Putamen (tissue), 1 donor: Measurements from ENCODE around the gene GALNS.
A peak's percentile ranks its signal among the peaks of the same experiment; 100 is the strongest.

Source experiments
- DNase-seq: peaks from one replicate; pipeline ENCODE4 v3.0.0-alpha.2; 2016; ENCODE audit warnings: low spot score

Gene GALNS

GRCh38 chr16:88875703-88876234 lies 19.0 kb upstream of the GALNS start:
- no peak for DNase-seq

GRCh38 chr16:88874938-88875599 lies 18.3 kb upstream of the GALNS start:
- no peak for DNase-seq

DNA sequence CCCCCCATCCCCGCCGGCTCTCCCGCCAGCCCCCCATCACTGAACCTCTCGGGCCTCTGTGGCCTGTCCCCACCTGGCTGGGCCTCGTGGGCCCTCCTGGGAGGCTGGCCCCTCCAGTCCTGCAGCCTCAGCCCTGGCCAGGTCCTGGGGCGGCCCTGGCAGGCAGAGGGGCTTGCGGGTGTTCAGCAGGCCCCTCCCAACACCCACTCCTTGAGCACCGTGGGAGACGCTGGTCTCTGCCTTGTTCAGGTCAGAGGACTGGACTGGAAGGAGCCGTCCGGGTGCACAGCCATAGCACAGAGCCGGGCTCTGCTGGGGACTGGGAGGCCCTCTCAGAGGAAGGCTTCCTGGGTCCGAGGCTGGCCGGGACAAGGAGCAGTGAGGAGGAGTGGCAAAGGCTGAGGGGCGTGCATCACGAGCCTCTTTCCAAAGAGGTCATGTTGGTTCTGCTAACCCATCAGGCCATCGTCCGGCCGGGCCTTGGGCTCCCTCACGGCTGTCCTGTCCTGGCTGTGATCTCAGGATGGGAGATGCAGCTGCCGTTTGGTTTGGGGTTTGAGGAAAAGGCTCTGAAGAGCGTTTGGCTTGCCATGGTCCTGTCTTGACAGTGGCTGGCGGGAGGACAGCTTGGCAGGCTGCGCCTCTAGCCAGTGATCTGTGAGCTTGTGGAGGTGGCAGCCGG lies 16.0 kb upstream of the GALNS start:
- no peak for DNase-seq

DNA sequence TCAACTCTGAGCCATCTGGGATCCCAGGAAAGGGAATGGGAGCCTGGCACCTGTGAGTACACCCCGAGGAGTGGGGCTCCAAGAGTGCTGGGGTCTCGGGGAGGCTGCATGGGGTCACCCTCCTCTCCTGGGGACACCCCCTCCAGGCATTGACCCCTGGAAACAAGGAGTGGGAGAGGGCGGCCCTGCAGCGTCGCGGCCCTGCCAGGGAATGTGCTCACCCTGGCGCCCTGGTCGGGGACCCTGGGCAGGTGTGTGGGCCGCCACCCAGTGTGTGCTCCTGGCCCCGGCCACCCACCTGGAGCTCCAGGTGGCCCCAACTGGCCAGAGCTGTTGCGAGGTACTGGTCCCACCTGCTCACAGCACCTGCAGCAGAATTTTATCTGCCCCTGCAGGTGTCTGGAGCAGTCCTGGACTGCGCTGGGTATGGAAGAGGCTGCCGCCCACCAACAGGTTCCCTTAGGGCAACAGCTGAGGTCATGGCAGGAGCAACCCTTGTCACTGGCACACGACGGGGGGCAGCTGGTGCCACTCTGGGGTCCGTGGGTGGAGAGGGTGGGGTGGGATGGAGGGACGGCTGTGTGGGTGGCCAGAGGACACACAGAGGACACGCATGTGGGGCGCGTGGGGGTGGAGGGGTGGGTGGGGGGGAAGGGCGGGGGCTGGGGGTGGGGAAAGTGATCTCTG lies 15.1 kb upstream of the GALNS start:
- DNase-seq: no peak

DNA sequence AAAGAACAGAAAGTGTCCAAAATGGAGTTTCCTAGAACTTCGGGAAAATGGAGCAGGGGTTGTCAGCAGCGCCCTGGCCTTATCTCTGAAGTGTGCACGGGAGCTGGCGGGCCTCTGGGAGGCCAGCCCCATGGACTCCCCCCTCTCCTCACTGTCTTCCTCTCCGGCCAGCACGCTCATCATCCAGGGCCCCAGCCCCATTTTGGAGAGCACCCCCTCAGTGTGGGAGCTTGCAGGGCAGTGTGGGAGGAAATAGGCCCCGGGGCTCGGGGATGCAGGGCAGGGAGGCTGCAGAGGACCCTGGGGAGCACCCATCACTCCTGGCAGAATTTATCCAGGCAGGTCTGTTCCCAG lies 14.6 kb upstream of the GALNS start:
- DNase-seq: no peak

- DNase-seq: no peak
These were observed 14.0 kb upstream of the GALNS start for GRCh38 chr16:88870608-88871348.

- DNase-seq: no peak
These were observed 12.9 kb upstream of the GALNS start for GRCh38 chr16:88869673-88869980.

GRCh38 chr16:88868974-88869672 lies 12.4 kb upstream of the GALNS start:
- no peak for DNase-seq

DNA sequence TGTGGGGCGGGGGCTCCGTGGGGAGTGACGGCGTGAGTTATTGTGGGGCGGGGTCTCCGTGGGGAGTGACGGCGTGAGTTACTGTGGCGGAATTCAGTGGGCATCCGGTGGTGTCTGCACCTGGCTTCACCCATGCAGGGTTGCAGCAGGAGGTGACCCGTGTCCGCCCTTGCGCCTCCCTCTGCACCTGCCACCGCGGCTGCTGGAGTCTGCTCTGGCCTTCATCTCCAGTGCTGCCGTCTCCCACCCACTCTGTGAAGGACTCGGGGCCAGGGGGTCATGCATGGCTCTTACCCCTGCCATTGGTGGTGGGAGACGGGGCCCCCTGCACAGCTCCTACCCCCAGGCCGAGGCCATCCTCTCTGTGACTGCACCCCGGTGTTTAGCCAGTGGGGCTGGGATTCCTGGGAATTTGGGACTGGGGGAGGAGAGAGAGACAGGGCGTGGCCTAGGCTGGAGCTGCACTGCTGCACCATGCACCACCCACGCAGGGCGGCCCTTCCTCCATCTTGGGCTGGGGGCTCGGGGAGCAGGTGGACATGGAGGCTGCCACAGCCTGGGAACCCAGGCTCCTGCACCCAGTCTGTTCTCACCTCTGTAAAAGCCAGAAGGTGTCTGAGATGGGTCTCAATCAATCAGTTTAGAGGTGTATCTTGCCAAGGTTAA lies 11.0 kb upstream of the GALNS start:
- no peak for DNase-seq

- DNase-seq: no peak
These were observed 9.6 kb upstream of the GALNS start, which contains the start of gene PABPN1L for GRCh38 chr16:88866151-88866920. PABPN1L (minus strand) TSS chr16:88866660; CDS start chr16:88866606, 54 bp downstream.

DNA sequence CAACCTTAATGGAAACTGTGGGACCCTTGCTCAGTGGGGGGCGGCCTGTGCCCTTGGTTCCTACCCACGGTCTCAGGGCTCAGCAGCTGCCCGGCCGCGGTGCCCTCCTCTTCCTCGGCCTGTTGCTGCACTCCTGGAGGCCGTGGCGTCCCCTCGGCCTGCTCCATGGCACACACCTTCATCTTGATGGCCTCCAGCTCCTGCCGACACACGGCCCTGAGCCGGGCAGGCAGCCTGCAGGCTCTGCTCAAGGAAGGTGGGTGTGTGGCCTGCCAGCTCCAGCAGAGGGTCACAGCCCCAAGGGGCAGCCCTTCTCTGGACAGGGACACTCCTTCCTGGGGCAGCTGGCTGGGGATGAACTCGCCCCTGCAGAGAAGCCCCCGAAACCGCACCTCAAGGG lies 9.0 kb upstream of the GALNS start:
- no peak for DNase-seq

- DNase-seq: no peak
These were observed 8.6 kb upstream of the GALNS start for GRCh38 chr16:88865310-88865709.

DNA sequence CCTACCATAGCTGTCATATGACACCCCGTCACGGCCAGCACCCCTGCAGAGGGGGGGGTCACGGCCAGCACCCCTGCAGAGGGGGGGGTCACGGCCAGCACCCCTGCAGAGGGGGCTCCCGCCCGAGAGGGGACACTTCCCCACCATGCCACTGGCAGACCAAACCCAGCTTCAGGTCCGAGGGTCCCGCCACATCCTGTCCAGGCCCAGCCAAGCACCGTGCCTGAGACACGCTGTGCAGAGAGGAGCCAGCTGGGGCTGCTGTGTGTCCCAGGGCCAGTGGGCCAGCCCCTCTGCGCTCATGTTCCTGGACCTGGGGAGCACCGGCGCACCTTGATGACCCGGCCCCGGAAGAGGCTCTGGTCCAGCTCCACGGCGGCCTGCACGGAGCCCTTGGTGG lies 7.8 kb upstream of the GALNS start:
- no peak for DNase-seq

- DNase-seq: no peak
These were observed 7.4 kb upstream of the GALNS start for GRCh38 chr16:88864099-88864498.

- DNase-seq: no peak
These were observed 6.7 kb upstream of the GALNS start for GRCh38 chr16:88863426-88863825.

- DNase-seq: no peak
These were observed 6.2 kb upstream of the GALNS start for GRCh38 chr16:88862968-88863367.

GRCh38 chr16:88861359-88861758 lies 4.6 kb upstream of the GALNS start:
- no peak for DNase-seq

GRCh38 chr16:88859381-88860091 lies 2.8 kb upstream of the GALNS start:
- DNase-seq: no peak

GRCh38 chr16:88857728-88858339 lies 1.1 kb upstream of the GALNS start:
- peak; percentile 76 for DNase-seq
